PC-9 (cell line): Measurements from ENCODE around the gene PHRF1. TPM values are rescaled to one million over a fixed set of nuclear protein-coding genes. Genes with fewer than 3 reads are reported as not detected.

Experiments used
- BruUV-seq: library from RNA; stranded (reverse); fragments of 400-500 nt; replicated peaks from 2 replicates; lab custom pipeline; 2021; lab: Mats Ljungman, UMichigan
- CTCF ChIA-PET: fragments of 300-600 bp; sonication (Branson Sonifier 250); formaldehyde crosslinking; loops from one replicate; lab custom pipeline; 2022; ENCODE audit warnings: antibody characterized with exemption; lab: Charles Lee
- POLR2A ChIA-PET: fragments of 300-600 bp; sonication (Branson Sonifier 250); formaldehyde crosslinking; loops from one replicate; lab custom pipeline; 2022; ENCODE audit warnings: antibody characterized with exemption; ENCODE audit not compliant: unreplicated experiment; lab: Charles Lee
- DNase-seq, 2 experiments: peaks; one replicate each; pipeline versions ENCODE4 v3.0.0 to v3.0.0-alpha.2; 2015 to 2022; ENCODE audit warnings: mixed read lengths in 1 of 2
- H2AFZ ChIP-seq: fragments of 200-600 bp; sonication (generic); 2 replicates; pipeline ENCODE4 v1.8.1; 2017; ENCODE audit warnings: antibody characterized with exemption
- H3F3A ChIP-seq: fragments of 200-600 bp; sonication (generic); 2 replicates; pipeline ENCODE4 v1.8.1; 2017; ENCODE audit warnings: antibody characterized with exemption, mild to moderate bottlenecking, low read depth; ENCODE audit not compliant: insufficient read depth
- H3K27ac ChIP-seq: fragments of 200-600 bp; sonication (generic); 2 replicates; pipeline ENCODE4 v1.6.1; 2016; ENCODE audit warnings: mixed run types
- H3K27me3 ChIP-seq: fragments of 200-600 bp; sonication (generic); 2 replicates; pipeline ENCODE4 v1.6.1; 2016; ENCODE audit warnings: low read depth, mixed run types; ENCODE audit not compliant: insufficient read depth
- H3K36me3 ChIP-seq: fragments of 200-600 bp; sonication (generic); 2 replicates; pipeline ENCODE4 v1.6.1; 2016; ENCODE audit warnings: low read depth, mixed run types
- H3K4me1 ChIP-seq: fragments of 200-600 bp; sonication (generic); replicated peaks from 2 replicates; pipeline ENCODE4 v1.6.1; 2016; ENCODE audit warnings: mixed run types; ENCODE audit not compliant: insufficient read depth
- H3K4me2 ChIP-seq: fragments of 200-600 bp; sonication (generic); 2 replicates; pipeline ENCODE4 v1.6.1; 2017; ENCODE audit warnings: mixed run types
- H3K4me3 ChIP-seq: fragments of 200-600 bp; sonication (generic); 2 replicates; pipeline ENCODE4 v1.6.1; 2016; ENCODE audit warnings: mixed run types
- H3K79me2 ChIP-seq: fragments of 200-600 bp; sonication (generic); 2 replicates; pipeline ENCODE4 v1.6.1; 2017; ENCODE audit warnings: low read depth, mixed run types
- H3K9me2 ChIP-seq: fragments of 200-600 bp; sonication (generic); 2 replicates; pipeline ENCODE4 v1.8.1; 2017; ENCODE audit warnings: mild to moderate bottlenecking; ENCODE audit not compliant: insufficient read depth
- H3K9me3 ChIP-seq: fragments of 200-600 bp; sonication (generic); 2 replicates; pipeline ENCODE4 v1.8.1; 2016; ENCODE audit warnings: low read depth; ENCODE audit not compliant: insufficient read depth
- H4K20me1 ChIP-seq: fragments of 200-600 bp; sonication (generic); 2 replicates; pipeline ENCODE4 v1.8.1; 2017; ENCODE audit not compliant: insufficient read depth
- CTCF ChIP-seq: fragments of 200-600 bp; sonication (generic); conservative IDR thresholded peaks from 2 replicates; pipeline ENCODE4 v1.6.1; 2017; ENCODE audit warnings: mixed run types, antibody characterized with exemption, mild to moderate bottlenecking, moderate library complexity
- EZH2 ChIP-seq: fragments of 200-600 bp; sonication (generic); IDR thresholded peaks from 2 replicates; pipeline ENCODE4 v1.8.0; 2017; ENCODE audit warnings: antibody characterized with exemption, low read depth
- intact Hi-C: fragments of 100-400 bp; cut with micrococcal nuclease; formaldehyde crosslinking; loops from one replicate; pipeline ENCODE4 v1.10.0; 2022; ENCODE audit not compliant: unreplicated experiment
- total RNA-seq: library from RNA; stranded (reverse); gene quantifications from 2 replicates; pipeline ENCODE4 v1.2.3, GENCODE V29; 2021

The PHRF1 gene
- total RNA-seq, 1 experiment from 2014 or later, result 21.7 TPM

GRCh38 chr11:611001-611996 is 35.0 kb downstream of the PHRF1 start:
- no peak overlapping the region for H2AFZ ChIP-seq
- no peak overlapping the region for H3K4me3 ChIP-seq
- H3K9me2 ChIP-seq, result no peaks in the 10 kb centered on the region
- intact Hi-C loops, result no loop called here
- no peaks in the 10 kb centered on the region for H3K36me3 ChIP-seq
- no peak overlapping the region for H3K27ac ChIP-seq
- peaks cover 12% of the 10 kb centered on the region for H3F3A ChIP-seq
- H3K9me3 ChIP-seq, result no peaks in the 10 kb centered on the region
- no peak for DNase-seq
- no peaks in the 10 kb centered on the region for H3K79me2 ChIP-seq
- H4K20me1 ChIP-seq, result peaks cover 7% of the 10 kb centered on the region
- H3K27me3 ChIP-seq, result no peaks in the 10 kb centered on the region
- no TSS peak for BruUV-seq
- CTCF ChIA-PET, result no interaction called here
- TF ChIP-seq EZH2 (no peak), CTCF (no peak)
- H3K4me1 ChIP-seq, result no peaks in the 10 kb centered on the region
- no peak overlapping the region for H3K4me2 ChIP-seq
- POLR2A ChIA-PET, result no interaction called here

- TF ChIP-seq CTCF, result no peak; the same call in 1 of the 2 replicates
- no peak for TF ChIP-seq EZH2
- DNase-seq, result peak; percentile 31 to 61
- CTCF ChIA-PET, result no interaction called here
- Histone ChIP-seq H3K27me3 (no peaks in the 10 kb centered on the region), H4K20me1 (peaks cover 7% of the 10 kb centered on the region), H3K36me3 (no peaks in the 10 kb centered on the region), H3K27ac (no peak overlapping the region), H3K79me2 (no peaks in the 10 kb centered on the region), H3K4me1 (no peaks in the 10 kb centered on the region), H3K4me2 (no peak overlapping the region), H3K4me3 (no peak overlapping the region), H3F3A (peaks cover 13% of the 10 kb centered on the region), H3K9me3 (no peaks in the 10 kb centered on the region), H2AFZ (no peak overlapping the region), H3K9me2 (no peaks in the 10 kb centered on the region)
- POLR2A ChIA-PET, result no interaction called here
- BruUV-seq, result no TSS peak
- intact Hi-C loops, result loop anchor here (1.0 kb wide), 1 partner anchor 8 kb away; no protein-coding TSS in a partner anchor
These were observed 36.1 kb downstream of the PHRF1 start for GRCh38 chr11:612201-612960.

- peaks cover 7% of the 10 kb centered on the region for H4K20me1 ChIP-seq
- POLR2A ChIA-PET, result interaction anchor here (0.5 kb wide), 1 partner anchor 315 kb away, joined by 3 read pairs; no protein-coding TSS in a partner anchor
These were observed 36.7 kb downstream of the PHRF1 start for GRCh38 chr11:612961-613300.

More at GRCh38 chr11:612961-613300, 36.7 kb downstream of the PHRF1 start:
- Histone ChIP-seq H3K4me3 (no peak overlapping the region), H3K4me2 (no peak overlapping the region), H2AFZ (no peak overlapping the region), H3K27me3 (no peaks in the 10 kb centered on the region), H3K9me2 (no peaks in the 10 kb centered on the region), H3K36me3 (no peaks in the 10 kb centered on the region), H3K27ac (no peak overlapping the region), H3K4me1 (no peaks in the 10 kb centered on the region), H3K79me2 (no peaks in the 10 kb centered on the region), H3K9me3 (no peaks in the 10 kb centered on the region), H3F3A (peaks cover 13% of the 10 kb centered on the region)
- TF ChIP-seq CTCF, result no peak
- no peak for TF ChIP-seq EZH2
- CTCF ChIA-PET, result no interaction called here
- intact Hi-C loops, result loop anchor here (1.0 kb wide), 1 partner anchor 7 kb away; no protein-coding TSS in a partner anchor
- BruUV-seq, result no TSS peak
- DNase-seq, result no peak
